SIG-M5 (cell line): Measurements from ENCODE around the gene DGCR6L.
"Not testable (repeated sequence)": the region's sequence is repeated elsewhere in the genome, so short reads cannot be mapped to it uniquely, and the experiment has no call there.

Experiments used
- DNase-seq: peaks from one replicate; lab custom pipeline; 2025; lab: John Stamatoyannopoulos, UW

DGCR6L gene

GRCh38 chr22:20275836-20276235 lies 44.0 kb downstream of the DGCR6L start:
- DNase-seq: no peak

- DNase-seq: not testable (repeated sequence)
These were observed 44.5 kb downstream of the DGCR6L start for GRCh38 chr22:20275325-20275724.

GRCh38 chr22:20274374-20274773 lies 45.5 kb downstream of the DGCR6L start:
- DNase-seq: not testable (repeated sequence)

GRCh38 chr22:20273758-20274181 lies 46.1 kb downstream of the DGCR6L start:
- DNase-seq: no peak

- no peak for DNase-seq
These were observed 47.2 kb downstream of the DGCR6L start for GRCh38 chr22:20272700-20273099.

- DNase-seq: no peak
These were observed 47.7 kb downstream of the DGCR6L start for GRCh38 chr22:20272174-20272573.

- no peak for DNase-seq
These were observed 48.5 kb downstream of the DGCR6L start for GRCh38 chr22:20271114-20271994.

- not testable (repeated sequence) for DNase-seq
These were observed 49.4 kb downstream of the DGCR6L start for GRCh38 chr22:20270190-20271113.

- DNase-seq: not testable (repeated sequence)
These were observed 50.2 kb downstream of the DGCR6L start for GRCh38 chr22:20269673-20270072.

GRCh38 chr22:20269201-20269600 lies 50.7 kb downstream of the DGCR6L start:
- DNase-seq: not testable (repeated sequence)

- no peak for DNase-seq
These were observed 51.4 kb downstream of the DGCR6L start, which contains the start of gene RTN4R for GRCh38 chr22:20268279-20269012. TSS of gene RTN4R (minus strand) at chr22:20268318. CDS start at chr22:20268092, 226 bp downstream.

GRCh38 chr22:20267441-20268278 lies 52.2 kb downstream of the DGCR6L start:
- no peak for DNase-seq

GRCh38 chr22:20266667-20267440 lies 53.0 kb downstream of the DGCR6L start:
- not testable (repeated sequence) for DNase-seq

- not testable (repeated sequence) for DNase-seq
These were observed 53.8 kb downstream of the DGCR6L start for GRCh38 chr22:20265772-20266666.

- no peak for DNase-seq
These were observed 55.0 kb downstream of the DGCR6L start for GRCh38 chr22:20264614-20265452.
